D721Med (cell line): Measurements from ENCODE around the gene DUSP23.
A peak's percentile ranks its signal among the peaks of the same experiment; 100 is the strongest.

Experiments used
- DNase-seq: peaks from one replicate; pipeline ENCODE4 v3.0.0; 2011; ENCODE audit warnings: low spot score; ENCODE audit not compliant: insufficient read length
- FAIRE-seq: peaks from 2 replicates; lab custom pipeline; 2011; peaks lifted over from hg19 to GRCh38; lab: Jason Lieb, UNC
- CTCF ChIP-seq: IDR thresholded peaks from 2 replicates; pipeline ENCODE4 v1.5.1; 2012; ENCODE audit warnings: mild to moderate bottlenecking, control low read depth; ENCODE audit not compliant: insufficient read depth; ENCODE audit errors: missing control alignments

The DUSP23 gene

GRCh38 chr1:159831412-159832141 lies 50.8 kb downstream of the DUSP23 start:
- no peak for TF ChIP-seq CTCF
- DNase-seq (peak; percentile 46), FAIRE-seq (no peak)
